Activated CD4-positive, alpha-beta T cell treated with anti-CD3 and anti-CD28 coated beads, Interleukin-2, amount 10 ng/mL, durations not matched to agents 24 days and 14 days (primary cell): ENCODE measurements around the gene TBC1D5. TPM values are rescaled to one million over a fixed set of nuclear protein-coding genes. Genes with fewer than 3 reads are reported as not detected.

Source experiments
- DNase-seq: peaks from one replicate; pipeline ENCODE4 v3.0.0; 2022
- H3K27ac Mint-ChIP-seq: one replicate; pipeline ENCODE4 v1.8.0; 2022; ENCODE audit warnings: mild to moderate bottlenecking, mixed read lengths
- H3K27me3 Mint-ChIP-seq: one replicate; pipeline ENCODE4 v1.8.0; 2022; ENCODE audit warnings: mixed read lengths
- H3K36me3 Mint-ChIP-seq: one replicate; pipeline ENCODE4 v1.8.0; 2022; ENCODE audit warnings: low read depth, mild to moderate bottlenecking, mixed read lengths
- H3K4me1 Mint-ChIP-seq: one replicate; pipeline ENCODE4 v1.8.0; 2021; ENCODE audit warnings: mixed read lengths
- H3K4me3 Mint-ChIP-seq: one replicate; pipeline ENCODE4 v1.8.0; 2022; ENCODE audit warnings: mild to moderate bottlenecking, moderate library complexity, mixed read lengths
- H3K9me3 Mint-ChIP-seq: one replicate; pipeline ENCODE4 v1.8.0; 2021; ENCODE audit warnings: mixed read lengths
- intact Hi-C: fragments of 100-400 bp; cut with micrococcal nuclease; formaldehyde crosslinking; loops from one replicate; pipeline ENCODE4 v1.15.1; 2023
- total RNA-seq: library from RNA; stranded (reverse); gene quantifications from 2 replicates; pipeline ENCODE4 v1.2.3, GENCODE V29; 2022

TBC1D5 gene
- total RNA-seq, 1 donor from 2014 or later, result 38.5 TPM

DNA sequence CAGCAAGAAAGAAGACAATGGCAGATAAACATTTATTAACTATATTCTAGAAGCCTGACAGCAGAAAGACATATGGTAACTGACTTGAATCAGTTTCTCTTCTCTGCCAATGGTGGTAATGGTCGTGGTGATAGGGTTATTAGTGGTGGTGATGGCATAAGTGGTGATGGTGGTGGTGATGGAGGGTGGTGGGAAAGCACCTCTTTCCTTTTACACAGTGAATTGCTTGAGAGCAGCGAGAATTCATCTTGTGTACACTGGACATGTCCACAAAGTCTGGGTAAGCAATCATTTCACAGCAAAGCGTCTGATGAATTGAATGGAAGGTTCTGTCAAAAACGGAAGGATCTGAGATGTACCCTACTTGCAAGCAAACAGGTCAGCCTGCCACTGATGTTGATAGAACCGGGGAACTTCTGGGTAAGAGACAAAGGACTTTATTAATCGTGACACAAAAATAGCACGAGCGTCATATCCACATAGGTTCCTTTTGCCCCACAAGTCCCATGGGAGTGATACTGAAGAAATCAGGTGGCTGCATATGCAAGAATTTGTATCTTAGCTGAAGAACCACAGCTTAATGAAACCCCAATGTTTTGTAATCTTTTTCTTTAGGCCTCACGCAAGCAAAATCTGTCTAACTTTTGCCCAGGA, 23.5 kb upstream of the TBC1D5 start:
- Mint-ChIP-seq H3K27me3 (peaks cover 32% of the 10 kb centered on the region), H3K4me3 (no peak overlapping the region), H3K27ac (no peak overlapping the region), H3K36me3 (no peaks in the 10 kb centered on the region), H3K4me1 (no peaks in the 10 kb centered on the region), H3K9me3 (no peaks in the 10 kb centered on the region)
- intact Hi-C loops, result no loop called here
- no peak for DNase-seq

- peaks cover 22% of the 10 kb centered on the region for H3K27me3 Mint-ChIP-seq
- intact Hi-C loops, result no loop called here
- no peak overlapping the region for H3K4me3 Mint-ChIP-seq
- H3K4me1 Mint-ChIP-seq, result no peaks in the 10 kb centered on the region
- H3K9me3 Mint-ChIP-seq, result peaks cover under 1% of the 10 kb centered on the region
- DNase-seq, result no peak
- no peak overlapping the region for H3K27ac Mint-ChIP-seq
- no peaks in the 10 kb centered on the region for H3K36me3 Mint-ChIP-seq
Observed at GRCh38 chr3:17761563-17761962, 19.1 kb upstream of the TBC1D5 start.

DNA sequence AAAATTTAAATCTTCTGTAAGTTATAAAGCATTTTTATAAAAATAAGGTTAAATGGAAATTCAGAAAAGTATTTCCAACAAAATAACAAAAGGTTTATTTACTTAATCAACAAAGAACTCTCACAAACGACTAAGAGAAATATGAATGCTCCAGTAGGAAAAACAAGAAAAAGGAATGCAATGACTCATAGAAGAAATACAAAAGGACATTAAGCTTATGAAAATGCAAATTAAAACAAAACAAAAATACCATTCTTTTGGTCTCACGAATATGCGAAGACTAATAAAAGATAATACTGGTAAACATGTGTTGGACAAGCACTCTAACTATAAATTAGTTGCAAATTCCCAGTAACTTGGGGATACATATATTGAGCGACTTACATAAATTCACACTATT, 17.5 kb upstream of the TBC1D5 start:
- Mint-ChIP-seq H3K27me3 (peaks cover 26% of the 10 kb centered on the region), H3K4me1 (peaks cover 13% of the 10 kb centered on the region), H3K36me3 (no peaks in the 10 kb centered on the region), H3K9me3 (peaks cover 3% of the 10 kb centered on the region), H3K27ac (no peak overlapping the region), H3K4me3 (no peak overlapping the region)
- intact Hi-C loops, result no loop called here
- no peak for DNase-seq

DNA sequence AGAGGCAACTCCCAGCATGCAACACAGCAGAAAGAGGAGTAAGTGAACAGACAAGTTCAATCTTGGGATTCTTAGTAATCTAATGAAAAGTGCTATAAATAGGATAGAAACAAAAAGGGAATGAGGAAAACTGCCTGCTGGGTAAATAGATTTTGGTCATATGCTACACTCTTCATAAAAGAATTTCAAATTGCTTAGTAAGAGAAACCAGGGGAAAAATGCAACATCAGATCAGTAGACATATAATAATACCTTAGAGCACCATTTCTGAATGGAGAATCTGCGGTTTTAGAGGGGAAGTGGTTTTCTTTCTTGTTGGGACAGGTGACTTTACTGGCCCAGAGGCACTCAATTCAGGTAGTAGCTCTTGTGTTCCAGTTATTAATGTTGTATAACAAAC, 13.4 kb upstream of the TBC1D5 start:
- Mint-ChIP-seq H3K9me3 (peaks cover 3% of the 10 kb centered on the region), H3K27me3 (peaks cover 11% of the 10 kb centered on the region), H3K4me1 (peaks cover 13% of the 10 kb centered on the region), H3K27ac (no peak overlapping the region), H3K4me3 (no peak overlapping the region), H3K36me3 (no peaks in the 10 kb centered on the region)
- intact Hi-C loops, result no loop called here
- no peak for DNase-seq

DNA sequence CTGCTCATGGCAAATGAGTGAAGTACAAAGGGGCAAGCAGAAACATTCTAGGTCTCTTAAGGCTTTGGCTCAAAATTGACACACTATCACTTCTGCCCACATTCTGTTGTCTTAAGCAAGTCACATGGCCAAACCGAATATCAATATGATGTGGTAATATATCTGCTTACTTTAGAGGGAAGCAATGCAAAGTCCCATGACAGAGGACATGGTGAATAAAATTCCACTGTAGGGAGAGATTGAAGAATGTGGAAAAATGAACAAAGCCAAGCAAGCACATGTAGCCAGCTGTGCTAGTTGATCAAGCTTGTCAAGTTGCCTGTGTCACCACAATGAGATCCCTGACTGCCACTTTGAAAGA, 11.2 kb upstream of the TBC1D5 start:
- peaks cover 11% of the 10 kb centered on the region for H3K27me3 Mint-ChIP-seq
- no peak overlapping the region for H3K4me3 Mint-ChIP-seq
- H3K27ac Mint-ChIP-seq, result no peak overlapping the region
- H3K4me1 Mint-ChIP-seq, result peaks cover 24% of the 10 kb centered on the region
- H3K9me3 Mint-ChIP-seq, result peaks cover 3% of the 10 kb centered on the region
- no peaks in the 10 kb centered on the region for H3K36me3 Mint-ChIP-seq
- intact Hi-C loops, result no loop called here
- DNase-seq, result no peak

- peaks cover 11% of the 10 kb centered on the region for H3K27me3 Mint-ChIP-seq
- H3K9me3 Mint-ChIP-seq, result peaks cover 3% of the 10 kb centered on the region
- intact Hi-C loops, result no loop called here
- DNase-seq, result no peak
- H3K36me3 Mint-ChIP-seq, result no peaks in the 10 kb centered on the region
- H3K4me1 Mint-ChIP-seq, result peaks cover 24% of the 10 kb centered on the region
- H3K27ac Mint-ChIP-seq, result no peak overlapping the region
- no peak overlapping the region for H3K4me3 Mint-ChIP-seq
Observed at GRCh38 chr3:17752876-17753631, 10.6 kb upstream of the TBC1D5 start.

DNA sequence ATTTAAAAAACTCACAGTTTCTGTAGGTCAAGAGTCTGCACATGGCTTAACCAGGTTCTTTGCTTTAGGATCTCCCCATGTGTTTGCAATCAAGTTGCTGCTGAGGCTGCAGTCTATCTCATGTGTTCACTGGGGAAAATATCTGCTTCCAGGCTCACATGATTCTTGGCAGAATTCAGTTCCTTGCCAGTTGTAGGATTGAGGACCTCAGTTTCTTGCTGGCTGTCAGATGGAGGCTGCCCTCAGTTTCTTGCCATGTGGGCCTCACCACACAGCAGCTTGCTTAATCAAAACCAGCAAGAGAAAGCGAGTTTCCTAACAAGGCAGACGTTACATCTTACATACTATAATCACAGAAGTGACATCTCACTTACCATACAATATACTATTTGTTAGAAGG, 10.0 kb upstream of the TBC1D5 start:
- Mint-ChIP-seq H3K9me3 (peaks cover 3% of the 10 kb centered on the region), H3K27ac (no peak overlapping the region), H3K36me3 (no peaks in the 10 kb centered on the region), H3K4me3 (no peak overlapping the region), H3K4me1 (peaks cover 29% of the 10 kb centered on the region), H3K27me3 (peaks cover 11% of the 10 kb centered on the region)
- no peak for DNase-seq
- intact Hi-C loops, result no loop called here

- intact Hi-C loops, result loop anchor here (10.0 kb wide), 6 partner anchors 595 to 1485 kb away; partner anchors contain the start of genes DPH3, OXNAD1, PLCL2 and RFTN1
- H3K36me3 Mint-ChIP-seq, result no peaks in the 10 kb centered on the region
- H3K4me3 Mint-ChIP-seq, result peak overlapping the region; percentile 82
- H3K4me1 Mint-ChIP-seq, result peaks cover 22% of the 10 kb centered on the region
- H3K9me3 Mint-ChIP-seq, result no peaks in the 10 kb centered on the region
- no peak for DNase-seq
- peaks cover 3% of the 10 kb centered on the region for H3K27me3 Mint-ChIP-seq
- H3K27ac Mint-ChIP-seq, result peak overlapping the region; percentile 43
Observed at GRCh38 chr3:17749705-17750293, 7.4 kb upstream of the TBC1D5 start.

GRCh38 chr3:17749281-17749680, 6.8 kb upstream of the TBC1D5 start:
- intact Hi-C loops, result loop anchor here (10.0 kb wide), 6 partner anchors 594 to 1484 kb away; partner anchors contain the start of genes DPH3, OXNAD1, PLCL2 and RFTN1
- DNase-seq, result peak; percentile 67
- H3K9me3 Mint-ChIP-seq, result no peaks in the 10 kb centered on the region
- peak overlapping the region; percentile 82 for H3K4me3 Mint-ChIP-seq
- H3K27ac Mint-ChIP-seq, result no peak overlapping the region
- peaks cover 22% of the 10 kb centered on the region for H3K4me1 Mint-ChIP-seq
- no peaks in the 10 kb centered on the region for H3K36me3 Mint-ChIP-seq
- peaks cover 3% of the 10 kb centered on the region for H3K27me3 Mint-ChIP-seq

DNA sequence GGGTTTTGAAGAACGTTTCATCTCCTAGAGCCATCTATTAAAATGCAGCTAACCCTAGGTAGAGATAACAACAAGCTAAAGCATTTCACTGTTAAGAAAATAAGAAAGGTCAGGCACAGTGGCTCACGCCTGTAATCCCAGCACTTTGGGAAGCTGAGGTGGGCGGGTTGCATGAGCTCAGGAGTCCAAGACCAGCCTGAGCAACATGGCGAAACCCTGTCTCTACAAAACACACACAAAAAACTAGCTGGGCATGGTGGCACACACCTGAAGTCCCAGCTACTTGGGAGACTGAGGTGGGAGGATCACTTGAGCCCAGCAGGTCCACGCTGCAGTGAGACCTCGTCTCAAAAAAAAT, 5.4 kb upstream of the TBC1D5 start:
- Mint-ChIP-seq H3K27ac (no peak overlapping the region), H3K9me3 (no peaks in the 10 kb centered on the region), H3K4me1 (peaks cover 32% of the 10 kb centered on the region), H3K36me3 (no peaks in the 10 kb centered on the region), H3K4me3 (peak overlapping the region; percentile 27), H3K27me3 (peaks cover 2% of the 10 kb centered on the region)
- peak; percentile 41 for DNase-seq
- intact Hi-C loops, result loop anchor here (10.0 kb wide), 6 partner anchors 593 to 1483 kb away; partner anchors contain the start of genes DPH3, OXNAD1, PLCL2 and RFTN1

DNA sequence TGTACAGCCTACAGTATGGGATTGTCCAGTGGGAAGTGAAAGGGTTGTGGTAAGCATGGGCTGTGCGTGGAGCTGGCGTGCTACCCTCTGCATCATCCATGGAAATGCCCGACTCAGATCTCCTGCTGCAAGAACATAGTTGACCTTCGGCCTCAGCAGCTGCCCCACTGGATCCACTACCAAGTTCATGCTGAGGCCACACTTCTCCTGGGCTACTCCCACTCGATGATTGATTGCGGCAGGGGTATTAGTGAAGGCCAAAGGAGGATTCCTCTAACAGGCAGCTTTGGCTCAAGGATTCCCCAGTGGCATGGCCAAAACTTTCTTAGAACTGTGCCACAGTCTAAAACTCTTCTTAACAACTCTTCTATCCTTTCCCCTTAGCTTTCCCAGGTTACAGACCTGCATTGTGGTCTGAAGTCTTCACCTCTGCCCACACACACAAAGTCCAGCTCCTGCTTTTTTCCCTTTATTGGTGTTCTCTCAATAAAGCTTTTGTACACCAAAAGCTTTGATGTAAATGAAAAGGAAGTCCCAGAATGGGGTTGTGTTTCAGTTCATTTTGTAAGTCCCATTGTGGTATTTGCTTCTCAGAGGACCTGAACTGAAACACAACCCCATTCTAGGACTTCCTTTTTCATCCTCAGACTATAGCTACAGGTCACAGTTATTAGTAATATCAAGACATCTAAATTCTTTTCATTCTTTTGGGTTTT, 4.9 kb upstream of the TBC1D5 start:
- Mint-ChIP-seq H3K27ac (no peak overlapping the region), H3K36me3 (no peaks in the 10 kb centered on the region), H3K4me1 (peaks cover 32% of the 10 kb centered on the region), H3K4me3 (peak overlapping the region; percentile 27), H3K27me3 (no peaks in the 10 kb centered on the region), H3K9me3 (no peaks in the 10 kb centered on the region)
- intact Hi-C loops, result loop anchor here (10.0 kb wide), 6 partner anchors 593 to 1483 kb away; partner anchors contain the start of genes DPH3, OXNAD1, PLCL2 and RFTN1
- DNase-seq, result peak; percentile 54

DNA sequence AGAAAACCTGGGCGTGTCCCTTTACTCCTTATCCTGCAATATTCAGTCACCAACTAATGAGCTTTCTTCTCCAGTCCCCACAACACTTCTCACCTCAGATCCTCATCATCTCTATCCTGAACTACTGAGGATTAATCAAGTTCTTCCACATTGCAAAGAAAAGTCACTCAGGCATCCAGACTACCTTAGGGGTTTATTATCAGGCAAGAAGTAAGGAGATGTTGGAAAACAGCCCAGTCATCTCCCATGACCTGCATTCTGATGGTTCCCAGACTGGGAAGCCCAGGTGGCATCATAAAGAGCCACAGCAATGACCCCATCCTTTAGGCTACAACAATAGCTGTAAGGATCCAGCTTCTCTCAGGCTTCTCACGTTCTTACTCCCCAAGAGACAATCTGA, 3.5 kb upstream of the TBC1D5 start:
- Mint-ChIP-seq H3K4me1 (peaks cover 38% of the 10 kb centered on the region), H3K36me3 (no peaks in the 10 kb centered on the region), H3K27me3 (no peaks in the 10 kb centered on the region), H3K4me3 (no peak overlapping the region), H3K27ac (no peak overlapping the region), H3K9me3 (no peaks in the 10 kb centered on the region)
- DNase-seq, result peak; percentile 45
- intact Hi-C loops, result loop anchor here (10.0 kb wide), 6 partner anchors 591 to 1481 kb away; partner anchors contain the start of genes DPH3, OXNAD1, PLCL2 and RFTN1

GRCh38 chr3:17745301-17745700, 2.9 kb upstream of the TBC1D5 start:
- H3K36me3 Mint-ChIP-seq, result no peaks in the 10 kb centered on the region
- H3K27ac Mint-ChIP-seq, result no peak overlapping the region
- intact Hi-C loops, result loop anchor here (10.0 kb wide), 6 partner anchors 590 to 1480 kb away; partner anchors contain the start of genes DPH3, OXNAD1, PLCL2 and RFTN1
- H3K4me3 Mint-ChIP-seq, result no peak overlapping the region
- no peaks in the 10 kb centered on the region for H3K9me3 Mint-ChIP-seq
- no peaks in the 10 kb centered on the region for H3K27me3 Mint-ChIP-seq
- peaks cover 42% of the 10 kb centered on the region for H3K4me1 Mint-ChIP-seq
- DNase-seq, result peak; percentile 53
